Measurements from ENCODE around the gene UBL7. TPM values are rescaled to one million over a fixed set of nuclear protein-coding genes. Genes with fewer than 3 reads are reported as not detected.
"Not testable (repeated sequence)": the region's sequence is repeated elsewhere in the genome, so short reads cannot be mapped to it uniquely, and the experiment has no call there.

The UBL7 gene
- total and polyA plus RNA-seq, 10 of the 15 experiments (the other 5 are each of a cell fraction or from before 2014, with no cell fraction given), result 25.9 to 145 (median 90.1) TPM

DNA sequence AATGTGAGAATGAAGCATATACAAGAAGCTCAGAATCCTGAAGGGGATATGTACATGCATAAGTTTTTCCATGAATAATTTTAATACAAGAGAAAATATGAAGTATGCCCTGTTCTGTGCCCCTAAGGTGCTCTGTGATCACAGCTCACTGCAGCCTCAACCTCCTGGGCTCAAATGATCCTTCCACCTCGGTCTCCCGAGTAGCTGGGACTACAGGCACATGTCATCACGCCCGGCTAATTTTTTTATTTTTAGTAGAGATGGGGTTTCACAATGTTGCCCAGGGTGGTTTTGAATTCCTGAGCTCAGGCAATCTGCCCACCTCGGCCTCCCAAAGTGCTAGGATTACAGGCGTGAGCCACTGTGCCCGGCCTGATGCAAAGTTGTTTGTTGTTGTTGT lies 10.7 kb upstream of the UBL7 start:
- in situ Hi-C loops (cut with MboI); H3K9ac ChIP-seq (ENCODE audit: control insufficient read depth, insufficient read depth, low read length); BruUV-seq (replicated peaks); H3K27ac ChIP-seq (ENCODE audit: control insufficient read depth, insufficient read depth); H3K4me1 ChIP-seq (ENCODE audit: control insufficient read depth, insufficient read depth, low read length); H3K27me3 ChIP-seq (replicated peaks in 1 of 2; ENCODE audit: control insufficient read depth in 2 of 2, insufficient read depth in 2 of 2, low read length in 1 of 2); H4K20me1 ChIP-seq (ENCODE audit: control insufficient read depth, insufficient read depth); FAIRE-seq; intact Hi-C loops (cut with micrococcal nuclease; ENCODE audit: unreplicated experiment); ATAC-seq; H3K79me2 ChIP-seq (ENCODE audit: control insufficient read depth, insufficient read depth, low read length); H3K4me3 ChIP-seq; H3K4me2 ChIP-seq (ENCODE audit: control insufficient read depth, insufficient read depth); DNase-seq (ENCODE audit: low read depth, low spot score); H2AFZ ChIP-seq (ENCODE audit: control insufficient read depth, low read depth, low read length); H3K9me3 ChIP-seq (replicated peaks; ENCODE audit: control insufficient read depth, insufficient read depth, low read length): not testable (repeated sequence)
- CTCF ChIA-PET, result interaction anchor here (0.9 to 1.0 kb wide), 2 partner anchors 15 to 24 kb away, joined by 3 to 4 read pairs; no protein-coding TSS in a partner anchor
- POLR2A ChIA-PET, result interaction anchor here (0.7 to 1.0 kb wide), 2 partner anchors 143 to 332 kb away, joined by 3 to 7 read pairs; no protein-coding TSS in a partner anchor
- RAD21 ChIA-PET (ENCODE audit: unreplicated experiment), result interaction anchor here (0.7 kb wide), 1 partner anchor 171 kb away, joined by 3 read pairs; no protein-coding TSS in a partner anchor
- 100% methylated on average over 7 of the region's 7 CpGs for WGBS (ENCODE audit: insufficient coverage, insufficient replicate concordance, low lambda C conversion rate, missing lambda C conversion rate)
- SMC1A ChIA-PET (ENCODE audit: uncharacterized antibody, unreplicated experiment), result interaction anchor here (1.1 to 1.6 kb wide), 2 partner anchors 9 to 10 kb away, joined by 3 to 6 read pairs; no protein-coding TSS in a partner anchor
- peaks cover 0 to 10% of the 10 kb centered on the region in 2 experiments; a peak in 2 of 4 replicates for H3K36me3 ChIP-seq (ENCODE audit: control insufficient read depth in 2 of 2, insufficient read depth in 2 of 2, low read length in 1 of 2)

DNA sequence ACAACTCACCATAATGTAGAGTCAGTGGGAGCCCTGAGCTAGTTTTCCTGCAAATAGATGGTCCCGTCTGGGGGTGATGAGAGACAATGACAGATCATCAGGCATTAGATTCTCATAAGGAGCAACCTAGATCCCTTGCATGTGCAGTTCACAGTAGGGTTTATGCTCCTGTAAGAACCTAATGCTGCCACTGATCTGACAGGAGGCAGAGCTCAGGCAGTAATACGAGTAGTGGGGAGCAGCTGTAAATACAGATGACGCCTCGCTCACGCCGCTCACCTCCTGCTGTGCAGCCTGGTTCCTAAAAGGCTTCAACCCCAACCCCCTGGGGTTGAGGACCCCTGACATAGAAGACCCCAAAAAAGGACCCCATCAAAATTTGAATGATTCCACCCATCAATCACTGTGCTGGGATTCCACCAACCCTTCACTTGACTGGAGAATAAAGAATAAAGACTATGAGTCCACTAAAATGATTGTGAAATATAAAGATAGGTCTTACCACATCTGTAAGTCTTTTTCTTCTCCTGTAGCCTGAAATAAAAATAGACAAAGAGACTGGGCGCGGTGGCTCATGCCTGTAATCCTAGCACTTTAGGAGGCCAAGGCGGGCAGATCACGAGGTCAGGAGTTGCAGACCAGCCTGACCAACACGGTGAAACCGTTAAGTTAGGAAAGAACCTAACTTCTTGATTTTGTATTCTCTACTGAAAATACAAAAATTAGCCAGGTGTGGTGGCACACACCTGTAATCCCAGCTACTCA lies 9.9 kb upstream of the UBL7 start:
- no peaks in the 10 kb centered on the region for H4K20me1 ChIP-seq (ENCODE audit: control insufficient read depth, insufficient read depth)
- intact Hi-C loops (cut with micrococcal nuclease; ENCODE audit: unreplicated experiment) (no loop called here), in situ Hi-C loops (cut with MboI) (no loop called here)
- no peaks in the 10 kb centered on the region for H3K79me2 ChIP-seq (ENCODE audit: control insufficient read depth, insufficient read depth, low read length)
- FAIRE-seq (no peak), DNase-seq (ENCODE audit: low read depth, low spot score) (no peak), ATAC-seq (no peak)
- H3K4me2 ChIP-seq (ENCODE audit: control insufficient read depth, insufficient read depth), result no peak overlapping the region
- H3K9ac ChIP-seq (ENCODE audit: control insufficient read depth, insufficient read depth, low read length), result no peak overlapping the region
- no peak overlapping the region for H3K4me3 ChIP-seq
- ChIA-PET SMC1A (ENCODE audit: uncharacterized antibody, unreplicated experiment) (interaction anchor here (1.6 kb wide), 1 partner anchor 9 kb away, joined by 6 read pairs; no protein-coding TSS in a partner anchor), CTCF (interaction anchor here (1.0 kb wide), 1 partner anchor 25 kb away, joined by 4 read pairs; no protein-coding TSS in a partner anchor), RAD21 (ENCODE audit: unreplicated experiment) (no interaction called here), POLR2A (no interaction called here)
- H3K27me3 ChIP-seq (replicated peaks in 1 of 2; ENCODE audit: control insufficient read depth in 2 of 2, insufficient read depth in 2 of 2, low read length in 1 of 2), result no peaks in the 10 kb centered on the region
- BruUV-seq (replicated peaks), result no TSS peak
- H3K27ac ChIP-seq (ENCODE audit: control insufficient read depth, insufficient read depth), result no peak overlapping the region
- 93% methylated on average over 12 of the region's 12 CpGs for WGBS (ENCODE audit: insufficient coverage, insufficient replicate concordance, low lambda C conversion rate, missing lambda C conversion rate)
- H3K4me1 ChIP-seq (ENCODE audit: control insufficient read depth, insufficient read depth, low read length), result no peaks in the 10 kb centered on the region
- H3K9me3 ChIP-seq (replicated peaks; ENCODE audit: control insufficient read depth, insufficient read depth, low read length), result no peaks in the 10 kb centered on the region; the same call in 2 of the 3 replicates
- TF ChIP-seq JUND (IDR thresholded peaks at IDR 0.05; ENCODE audit: low read depth, low read length) (no peak), ATF2 (IDR thresholded peaks at IDR 0.05; ENCODE audit: low read length) (no peak), PBX3 (IDR thresholded peaks at IDR 0.05; ENCODE audit: insufficient replicate concordance, low read depth, low read length) (no peak), SIN3A (IDR thresholded peaks at IDR 0.05; ENCODE audit: low read depth, low read length) (no peak)
- TF ChIP-seq, protein P1, sequence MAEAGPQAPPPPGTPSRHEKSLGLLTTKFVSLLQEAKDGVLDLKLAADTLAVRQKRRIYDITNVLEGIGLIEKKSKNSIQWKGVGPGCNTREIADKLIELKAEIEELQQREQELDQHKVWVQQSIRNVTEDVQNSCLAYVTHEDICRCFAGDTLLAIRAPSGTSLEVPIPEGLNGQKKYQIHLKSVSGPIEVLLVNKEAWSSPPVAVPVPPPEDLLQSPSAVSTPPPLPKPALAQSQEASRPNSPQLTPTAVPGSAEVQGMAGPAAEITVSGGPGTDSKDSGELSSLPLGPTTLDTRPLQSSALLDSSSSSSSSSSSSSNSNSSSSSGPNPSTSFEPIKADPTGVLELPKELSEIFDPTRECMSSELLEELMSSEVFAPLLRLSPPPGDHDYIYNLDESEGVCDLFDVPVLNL (IDR thresholded peaks at IDR 0.05; ENCODE audit: low read depth, low read length), result no peak
- H2AFZ ChIP-seq (ENCODE audit: control insufficient read depth, low read depth, low read length), result no peak overlapping the region
- peaks cover 0 to 10% of the 10 kb centered on the region in 2 experiments; a peak in 2 of 4 replicates for H3K36me3 ChIP-seq (ENCODE audit: control insufficient read depth in 2 of 2, insufficient read depth in 2 of 2, low read length in 1 of 2)

Measured in GM12878 (cell line).